Measurements from ENCODE around the gene XXYLT1.

DNA sequence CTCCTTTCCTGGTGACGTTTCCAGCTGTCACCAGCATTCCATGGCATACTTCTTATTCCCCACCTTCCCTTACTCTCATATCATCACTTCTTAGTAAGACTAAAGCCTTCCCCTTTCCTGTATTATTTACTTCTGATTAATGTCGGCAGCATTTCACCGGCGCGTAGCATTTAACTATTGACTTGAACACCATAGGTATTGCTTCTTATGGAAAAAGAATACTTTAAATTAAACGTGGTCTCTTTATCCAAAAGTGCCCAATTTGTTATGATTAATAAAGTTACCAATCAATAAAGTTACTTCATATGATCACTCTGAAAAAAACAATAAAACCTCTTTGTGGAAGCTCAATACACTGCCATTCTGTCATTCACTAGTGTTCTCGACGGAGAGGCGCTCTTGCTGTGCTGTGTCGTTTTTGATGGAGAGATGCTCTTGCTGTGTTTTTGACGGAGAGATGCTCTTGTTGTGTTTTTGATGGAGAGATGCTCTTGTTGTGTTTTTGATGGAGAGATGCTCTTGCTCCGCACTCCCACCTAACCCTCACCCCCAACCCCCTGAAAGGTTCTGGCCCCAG is 165.0 kb downstream of the XXYLT1 start:
- TF ChIP-seq ETV1 (tag; conservative IDR thresholded peaks at IDR 0.05; ENCODE audit: low read depth) (no peak), SRF (CRISPR knock-in tag; IDR thresholded peaks at IDR 0.05) (no peak), CBX5 (IDR thresholded peaks at IDR 0.05; ENCODE audit: borderline replicate concordance, low read depth) (no peak), CEBPB (tag; IDR thresholded peaks at IDR 0.05) (no peak), SIN3A (IDR thresholded peaks at IDR 0.05; ENCODE audit: borderline replicate concordance in 2 of 2, control insufficient read depth in 1 of 2, low read depth in 2 of 2, low read length in 2 of 2) (no peak)
- TF ChIP-seq, protein P1, sequence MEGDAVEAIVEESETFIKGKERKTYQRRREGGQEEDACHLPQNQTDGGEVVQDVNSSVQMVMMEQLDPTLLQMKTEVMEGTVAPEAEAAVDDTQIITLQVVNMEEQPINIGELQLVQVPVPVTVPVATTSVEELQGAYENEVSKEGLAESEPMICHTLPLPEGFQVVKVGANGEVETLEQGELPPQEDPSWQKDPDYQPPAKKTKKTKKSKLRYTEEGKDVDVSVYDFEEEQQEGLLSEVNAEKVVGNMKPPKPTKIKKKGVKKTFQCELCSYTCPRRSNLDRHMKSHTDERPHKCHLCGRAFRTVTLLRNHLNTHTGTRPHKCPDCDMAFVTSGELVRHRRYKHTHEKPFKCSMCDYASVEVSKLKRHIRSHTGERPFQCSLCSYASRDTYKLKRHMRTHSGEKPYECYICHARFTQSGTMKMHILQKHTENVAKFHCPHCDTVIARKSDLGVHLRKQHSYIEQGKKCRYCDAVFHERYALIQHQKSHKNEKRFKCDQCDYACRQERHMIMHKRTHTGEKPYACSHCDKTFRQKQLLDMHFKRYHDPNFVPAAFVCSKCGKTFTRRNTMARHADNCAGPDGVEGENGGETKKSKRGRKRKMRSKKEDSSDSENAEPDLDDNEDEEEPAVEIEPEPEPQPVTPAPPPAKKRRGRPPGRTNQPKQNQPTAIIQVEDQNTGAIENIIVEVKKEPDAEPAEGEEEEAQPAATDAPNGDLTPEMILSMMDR (IDR thresholded peaks at IDR 0.05 in 2 of 3, conservative IDR thresholded peaks at IDR 0.05 in 1 of 3; ENCODE audit: insufficient read depth in 2 of 3, low read depth in 1 of 3, low read length in 3 of 3): no peak
- TF ChIP-seq, protein P2, sequence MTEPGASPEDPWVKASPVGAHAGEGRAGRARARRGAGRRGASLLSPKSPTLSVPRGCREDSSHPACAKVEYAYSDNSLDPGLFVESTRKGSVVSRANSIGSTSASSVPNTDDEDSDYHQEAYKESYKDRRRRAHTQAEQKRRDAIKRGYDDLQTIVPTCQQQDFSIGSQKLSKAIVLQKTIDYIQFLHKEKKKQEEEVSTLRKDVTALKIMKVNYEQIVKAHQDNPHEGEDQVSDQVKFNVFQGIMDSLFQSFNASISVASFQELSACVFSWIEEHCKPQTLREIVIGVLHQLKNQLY (CRISPR knock-in tag; conservative IDR thresholded peaks at IDR 0.05): no peak

Data from K562 (cell line).